ENCODE results near the gene SMG6. TPM values are rescaled to one million over a fixed set of nuclear protein-coding genes. Genes with fewer than 3 reads are reported as not detected.

The SMG6 gene
- total and polyA plus RNA-seq, 2 of the 4 experiments (the other 2 are of a cell fraction) = 16.3 to 30.3 TPM

GRCh38 chr17:2271985-2272702 lies 31.4 kb downstream of the SMG6 start:
- no peak overlapping the region for H2AK9ac ChIP-seq (replicated peaks; ENCODE audit: low read depth, low read length, poor library complexity)
- no peak overlapping the region for H3K4me2 ChIP-seq (ENCODE audit: low read depth, low read length)
- no peak overlapping the region for H2BK15ac ChIP-seq (ENCODE audit: low read depth, low read length)
- no peaks in the 10 kb centered on the region for H3K4me1 ChIP-seq (ENCODE audit: control insufficient read depth, insufficient read depth, low read length)
- H3K23ac ChIP-seq (ENCODE audit: low read depth, low read length) = no peak overlapping the region
- CTCF ChIA-PET = interaction anchor here (0.6 kb wide), 1 partner anchor 15 kb away, joined by 4 read pairs; no protein-coding TSS in a partner anchor
- H3K14ac ChIP-seq (replicated peaks; ENCODE audit: low read depth, low read length) = no peak overlapping the region
- peaks cover 5 to 29% of the 10 kb centered on the region in 2 experiments for H3K79me1 ChIP-seq (ENCODE audit: low read depth in 1 of 2, low read length in 2 of 2)
- ATAC-seq (ENCODE audit: low read depth) (no peak), DNase-seq (no peak)
- H3K9me1 ChIP-seq (ENCODE audit: insufficient read depth, low read length) = 0 out of 2 replicates have a peak, but pooled peaks cover 5% of the 10 kb centered on the region
- no peaks in the 10 kb centered on the region for H3K9me3 ChIP-seq (ENCODE audit: control insufficient read depth, insufficient read depth, low read length)
- H4K91ac ChIP-seq (ENCODE audit: insufficient read depth, low read depth, low read length) = no peak overlapping the region
- H2BK20ac ChIP-seq (ENCODE audit: low read depth, low read length) = no peak overlapping the region
- H3K36me3 ChIP-seq (ENCODE audit: control insufficient read depth, insufficient read depth, low read length) = peaks cover 9% of the 10 kb centered on the region
- no TSS peak for BruUV-seq (replicated peaks)
- H3K27ac ChIP-seq (ENCODE audit: insufficient read depth, low read length) = no peak overlapping the region
- TF ChIP-seq RFX5 (IDR thresholded peaks at IDR 0.05; ENCODE audit: low read depth, low read length) (no peak), RCOR1 (IDR thresholded peaks at IDR 0.05; ENCODE audit: insufficient replicate concordance, low read length) (no peak), MAZ (IDR thresholded peaks at IDR 0.05; ENCODE audit: borderline replicate concordance, low read depth, low read length) (no peak), MXI1 (IDR thresholded peaks at IDR 0.05; ENCODE audit: borderline replicate concordance, low read depth, low read length) (no peak), USF2 (IDR thresholded peaks at IDR 0.05; ENCODE audit: low read depth, low read length) (no peak), ELK1 (IDR thresholded peaks at IDR 0.05; ENCODE audit: borderline replicate concordance, low read depth, low read length) (no peak), CEBPB (IDR thresholded peaks at IDR 0.05; ENCODE audit: low read depth, low read length) (no peak), RAD21 (IDR thresholded peaks at IDR 0.05; ENCODE audit: low read length) (no peak), FOS (IDR thresholded peaks at IDR 0.05; ENCODE audit: low read depth, low read length) (no peak), CTCF (conservative IDR thresholded peaks at IDR 0.05; ENCODE audit: low read depth, low read length) (no peak), CHD1 (IDR thresholded peaks at IDR 0.05; ENCODE audit: low read depth, low read length) (no peak), POLR2A (IDR thresholded peaks at IDR 0.05; ENCODE audit: low read depth, low read length) (no peak), BHLHE40 (IDR thresholded peaks at IDR 0.05; ENCODE audit: low read depth, low read length) (no peak), NFE2L2 (IDR thresholded peaks at IDR 0.05; ENCODE audit: low read depth, low read length) (no peak), MAFK (IDR thresholded peaks at IDR 0.05; ENCODE audit: low read depth, low read length) (no peak), SMC3 (IDR thresholded peaks at IDR 0.05; ENCODE audit: low read depth, low read length) (no peak)
- WGBS, 2 experiments (ENCODE audit: extremely low coverage in 2 of 2, insufficient read length in 1 of 2) = 88% methylated on average over 1 of the region's 3 CpGs; no CpG with 5 or more reads in 1 of the 2 experiments
- no peak overlapping the region for H4K5ac ChIP-seq (ENCODE audit: low read depth, low read length)
- dilution Hi-C loops (cut with HindIII; ENCODE audit: low sequenced_read_pairs, unreplicated experiment) = no loop called here
- POLR2A ChIA-PET (ENCODE audit: unreplicated experiment) = no interaction called here
- no peak overlapping the region for H3K4ac ChIP-seq (ENCODE audit: low read depth, low read length)
- no peak overlapping the region for H3K9ac ChIP-seq (ENCODE audit: low read depth, low read length)
- H2BK120ac ChIP-seq (ENCODE audit: low read depth, low read length) = no peak overlapping the region
- no peak overlapping the region for H2AK5ac ChIP-seq (ENCODE audit: low read depth, low read length)
- no peaks in the 10 kb centered on the region for H4K20me1 ChIP-seq (ENCODE audit: insufficient read depth, low read length)
- H2BK5ac ChIP-seq (ENCODE audit: low read depth, low read length, poor library complexity, severe bottlenecking) = no peak overlapping the region
- no peak overlapping the region for H3K56ac ChIP-seq (ENCODE audit: extremely low read depth, insufficient read depth, low read length)
- H2AFZ ChIP-seq (replicated peaks; ENCODE audit: low read length, poor library complexity) = no peak overlapping the region
- intact Hi-C loops (cut with micrococcal nuclease) = no loop called here
- H3K18ac ChIP-seq (ENCODE audit: low read depth, low read length) = no peak overlapping the region
- H4K8ac ChIP-seq (ENCODE audit: low read depth in 2 of 2, low read length in 2 of 2) = no peak overlapping the region
- in situ Hi-C loops (cut with MboI; ENCODE audit: low sequenced_read_pairs) = no loop called here
- no peak overlapping the region for H3K4me3 ChIP-seq (ENCODE audit: insufficient read depth, low read depth, low read length)
- H3K27me3 ChIP-seq (ENCODE audit: control insufficient read depth, insufficient read depth, low read length) = no peaks in the 10 kb centered on the region
